ENCODE data around the gene SI. TPM values are rescaled to one million over a fixed set of nuclear protein-coding genes. Genes with fewer than 3 reads are reported as not detected.

SI gene
- total RNA-seq = not detected

GRCh38 chr3:165078293-165078692 is at the start of gene SI:
Gene SI (minus strand): TSS chr3:165078496. CDS start chr3:165076012, 2,484 bp downstream.

Other genes with a start within 250 kb of the SI start
- gene SLITRK3, start 117.9 kb upstream of the SI start, total RNA-seq = 2.4 TPM

All from camera-type eye (tissue), 1 donor.